Natural killer cell treated with Interleukin-12 subunit alpha and Interleukin-12 subunit beta and Interleukin-15 and Interleukin-18, amount 100 ng/mL, for 72 hours (primary cell): ENCODE results near the gene COX8C. TPM values are rescaled to one million over a fixed set of nuclear protein-coding genes. Genes with fewer than 3 reads are reported as not detected.
"Not testable (repeated sequence)": the region's sequence is repeated elsewhere in the genome, so short reads cannot be mapped to it uniquely, and the experiment has no call there.

Source experiments
- ATAC-seq, 2 donors: fragments of 150-1000 bp; cut with Tn5 transposase in 1 of 2; sonication (Bioruptor Pico), chemical (Tn5 transposase) in 1 of 2; 2 replicates each; pipeline ENCODE4 v1.10.0; 2021
- DNase-seq: peaks from one replicate; pipeline ENCODE4 v3.0.0; 2022; ENCODE audit warnings: low spot score
- H3K27ac Mint-ChIP-seq, 2 donors: 1 replicate in 1 of 2; 2 replicates in 1 of 2; pipeline ENCODE4 v1.8.0; 2022; ENCODE audit warnings: mixed read lengths in 2 of 2, mild to moderate bottlenecking in 1 of 2, moderate library complexity in 1 of 2
- H3K27me3 Mint-ChIP-seq, 2 donors: 1 replicate in 1 of 2; 2 replicates in 1 of 2; pipeline ENCODE4 v1.8.0; 2022; ENCODE audit warnings: mixed read lengths in 2 of 2
- H3K36me3 Mint-ChIP-seq: one replicate; pipeline ENCODE4 v1.8.0; 2022; ENCODE audit warnings: mixed read lengths
- H3K4me1 Mint-ChIP-seq, 2 donors: 1 replicate in 1 of 2; 2 replicates in 1 of 2; pipeline ENCODE4 v1.8.0; 2022; ENCODE audit warnings: low read depth in 2 of 2, mixed read lengths in 2 of 2, mild to moderate bottlenecking in 1 of 2
- H3K4me3 Mint-ChIP-seq: one replicate; pipeline ENCODE4 v1.8.0; 2022; ENCODE audit warnings: mixed read lengths
- H3K9me3 Mint-ChIP-seq: 2 replicates; pipeline ENCODE4 v1.8.0; 2022; ENCODE audit warnings: mixed read lengths
- total RNA-seq, 2 donors: library from RNA; stranded (reverse); gene quantifications; one replicate each; pipeline ENCODE4 v1.2.3, GENCODE V29; 2022

The COX8C gene
- total RNA-seq, 2 donors from 2014 or later: not detected

GRCh38 chr14:93368996-93369712 lies 22.2 kb downstream of the COX8C start:
- no peak overlapping the region for H3K4me3 Mint-ChIP-seq
- no peak overlapping the region for H3K27ac Mint-ChIP-seq
- peaks cover 19 to 24% of the 10 kb centered on the region in 2 donors for H3K27me3 Mint-ChIP-seq
- no peak for ATAC-seq
- H3K9me3 Mint-ChIP-seq: no peaks in the 10 kb centered on the region
- H3K36me3 Mint-ChIP-seq: no peaks in the 10 kb centered on the region
- no peak for DNase-seq
- H3K4me1 Mint-ChIP-seq: no peaks in the 10 kb centered on the region

GRCh38 chr14:93369713-93370266 lies 22.8 kb downstream of the COX8C start:
- H3K27me3 Mint-ChIP-seq: peaks cover 21 to 24% of the 10 kb centered on the region in 2 donors
- ATAC-seq: peak in 1 of 2 donors; percentile 31
- H3K4me3 Mint-ChIP-seq: no peak overlapping the region

GRCh38 chr14:93375673-93376156 lies 28.7 kb downstream of the COX8C start:
- Mint-ChIP-seq H3K4me1 (no peaks in the 10 kb centered on the region), H3K27me3 (peaks cover 18 to 22% of the 10 kb centered on the region in 2 donors)

More at GRCh38 chr14:93369713-93370266, 22.8 kb downstream of the COX8C start:
- no peak overlapping the region for H3K27ac Mint-ChIP-seq
- no peaks in the 10 kb centered on the region for H3K9me3 Mint-ChIP-seq
- H3K4me1 Mint-ChIP-seq: no peaks in the 10 kb centered on the region
- H3K36me3 Mint-ChIP-seq: no peaks in the 10 kb centered on the region
- no peak for DNase-seq

DNA sequence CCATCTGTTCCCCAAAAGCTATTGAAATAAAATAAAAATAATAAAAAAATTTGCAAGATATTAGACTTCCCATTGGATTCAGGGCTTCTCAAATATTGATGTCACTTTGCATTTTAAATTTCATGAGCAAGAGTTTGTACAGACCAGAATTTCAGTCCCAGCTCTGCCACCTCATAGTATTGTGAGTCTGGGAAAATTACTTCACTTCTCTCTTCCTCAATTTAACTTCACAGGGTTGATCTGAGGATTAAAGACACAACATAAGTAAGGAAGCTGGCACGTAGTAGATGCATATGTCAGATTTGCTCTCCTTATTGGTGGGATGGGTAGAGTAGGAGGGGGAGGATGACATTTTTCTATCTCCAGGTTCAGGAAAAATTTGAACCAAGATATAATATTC lies 32.8 kb downstream of the COX8C start:
- ATAC-seq (no peak), DNase-seq (no peak)
- H3K27me3 Mint-ChIP-seq: peaks cover 20 to 23% of the 10 kb centered on the region in 2 donors
- H3K27ac Mint-ChIP-seq: no peak overlapping the region
- H3K4me1 Mint-ChIP-seq: no peaks in the 10 kb centered on the region
- H3K9me3 Mint-ChIP-seq: no peaks in the 10 kb centered on the region
- no peaks in the 10 kb centered on the region for H3K36me3 Mint-ChIP-seq
- no peak overlapping the region for H3K4me3 Mint-ChIP-seq

More at GRCh38 chr14:93375673-93376156, 28.7 kb downstream of the COX8C start:
- Mint-ChIP-seq H3K4me3 (no peak overlapping the region), H3K36me3 (no peaks in the 10 kb centered on the region), H3K27ac (no peak overlapping the region), H3K9me3 (no peaks in the 10 kb centered on the region)
- no peak for DNase-seq
- no peak for ATAC-seq

DNA sequence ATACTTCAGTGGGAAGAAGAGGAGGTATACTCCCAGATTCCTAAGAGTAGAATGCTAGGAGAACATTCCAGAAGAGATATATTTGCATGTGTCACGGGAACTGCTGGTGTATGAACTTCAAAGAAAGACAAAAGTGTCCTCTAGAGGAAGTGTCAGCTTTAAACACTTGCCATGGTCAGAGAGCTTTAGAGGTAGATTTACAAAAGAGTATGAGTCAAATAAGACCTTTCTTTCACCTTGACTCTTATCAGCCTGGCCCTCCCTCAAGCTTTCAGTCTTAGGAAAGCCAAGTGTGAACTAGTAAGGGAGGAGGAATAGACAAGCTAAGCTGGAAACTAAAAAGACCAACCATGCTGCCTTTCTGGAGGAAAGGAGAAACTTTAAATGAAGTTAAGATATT lies 34.7 kb downstream of the COX8C start:
- Mint-ChIP-seq H3K27ac (no peak overlapping the region), H3K4me1 (no peaks in the 10 kb centered on the region), H3K27me3 (peaks cover 22 to 36% of the 10 kb centered on the region in 2 donors), H3K9me3 (no peaks in the 10 kb centered on the region), H3K36me3 (no peaks in the 10 kb centered on the region), H3K4me3 (no peak overlapping the region)
- no peak for DNase-seq
- ATAC-seq: no peak

- not testable (repeated sequence) for H3K4me3 Mint-ChIP-seq, H3K36me3 Mint-ChIP-seq, H3K9me3 Mint-ChIP-seq, H3K27ac Mint-ChIP-seq, DNase-seq, H3K4me1 Mint-ChIP-seq, ATAC-seq
- H3K27me3 Mint-ChIP-seq: peaks cover 28 to 62% of the 10 kb centered on the region in 2 donors
These were observed 37.3 kb downstream of the COX8C start for GRCh38 chr14:93384256-93384655.

GRCh38 chr14:93395231-93395630 lies 48.2 kb downstream of the COX8C start:
- H3K9me3 Mint-ChIP-seq: peaks cover 10% of the 10 kb centered on the region
- no peak overlapping the region for H3K27ac Mint-ChIP-seq
- ATAC-seq (no peak), DNase-seq (no peak)
- no peaks in the 10 kb centered on the region for H3K4me1 Mint-ChIP-seq
- peaks cover 21 to 36% of the 10 kb centered on the region in 2 donors for H3K27me3 Mint-ChIP-seq
- no peak overlapping the region for H3K4me3 Mint-ChIP-seq
- H3K36me3 Mint-ChIP-seq: peaks cover 17% of the 10 kb centered on the region

GRCh38 chr14:93396456-93396855 lies 49.5 kb downstream of the COX8C start:
- no peak for DNase-seq
- ATAC-seq: no peak
- Mint-ChIP-seq H3K4me3 (no peak overlapping the region), H3K9me3 (peaks cover 10% of the 10 kb centered on the region), H3K27me3 (peaks cover 26 to 38% of the 10 kb centered on the region in 2 donors), H3K4me1 (no peaks in the 10 kb centered on the region), H3K27ac (no peak overlapping the region), H3K36me3 (peaks cover 20% of the 10 kb centered on the region)

Other genes with a start within 250 kb of the COX8C start
- 10 to 100 TPM; 57.9 to 92.1 TPM for gene ITPK1, start 231.3 kb upstream of the COX8C start, total RNA-seq
- 10 to 100 TPM; 18.3 to 30.2 TPM for gene MOAP1, start 162.3 kb upstream of the COX8C start, total RNA-seq
- gene LYSET, start 161.9 kb upstream of the COX8C start, total RNA-seq: 10 to 100 TPM in 1 of 2 donors, 1 to 10 TPM in 1; 8.6 to 11.5 TPM
- 10 to 100 TPM; 12.9 to 15.7 TPM for gene GON7, start 140.1 kb upstream of the COX8C start, total RNA-seq
- 10 to 100 TPM; 31.7 to 33.1 TPM for gene UBR7, start 139.9 kb upstream of the COX8C start, total RNA-seq
- gene BTBD7, start 14.1 kb upstream of the COX8C start, total RNA-seq: 10 to 100 TPM; 25.2 to 31.4 TPM
- under 1 TPM; 0.02 to 0.06 TPM for gene UNC79, start 83.8 kb downstream of the COX8C start, total RNA-seq